Lower lobe of right lung (tissue), 2 donors: Measurements from ENCODE around the gene WASHC4. TPM values are rescaled to one million over a fixed set of nuclear protein-coding genes. Genes with fewer than 3 reads are reported as not detected.

ENCODE experiments used
- ATAC-seq, 2 donors: fragments of 200-7000 bp; cut with Tn5 transposase; one replicate each; pipeline ENCODE4 v1.9.1; 2020 to 2022; ENCODE audit warnings: mild to moderate bottlenecking in 2 of 2, moderate library complexity in 2 of 2
- DNase-seq: peaks from one replicate; pipeline ENCODE4 v3.0.0-alpha.2; 2020
- H3K27ac ChIP-seq: fragments of 200-600 bp; one replicate; pipeline ENCODE4 v1.8.0; 2022
- H3K27me3 ChIP-seq: fragments of 200-600 bp; one replicate; pipeline ENCODE4 v1.8.0; 2022; ENCODE audit warnings: low read depth
- H3K36me3 ChIP-seq: fragments of 200-600 bp; one replicate; pipeline ENCODE4 v1.8.0; 2022; ENCODE audit warnings: mild to moderate bottlenecking
- H3K4me1 ChIP-seq: fragments of 200-600 bp; one replicate; pipeline ENCODE4 v1.8.0; 2022
- H3K4me3 ChIP-seq: fragments of 200-600 bp; one replicate; pipeline ENCODE4 v1.8.0; 2022; ENCODE audit warnings: mild to moderate bottlenecking
- H3K9me3 ChIP-seq: fragments of 200-600 bp; one replicate; pipeline ENCODE4 v1.8.0; 2022
- CTCF ChIP-seq: fragments of 200-600 bp; IDR thresholded peaks from one replicate; pipeline ENCODE4 v1.8.0; 2022; ENCODE audit warnings: antibody characterized with exemption, mild to moderate bottlenecking
- intact Hi-C: fragments of 100-400 bp; cut with DNase I; formaldehyde crosslinking; loops from one replicate; pipeline ENCODE4 v1.11.0; 2022
- total RNA-seq: library from RNA; stranded (reverse); fragmentation: NEBNext Ultra II Directional; extraction: Animal tissue kit (Norgen Biotek cat#: 25700); gene quantifications from one replicate; pipeline ENCODE4 v1.2.1, GENCODE V29; 2021
- donor health status: DM: no; HTN: yes; CAD: no; lungs with severe emphysema.

The WASHC4 gene
- total RNA-seq, 1 donor from 2014 or later, result 68.9 TPM

- intact Hi-C loops, result no loop called here
- no peak for DNase-seq
- ATAC-seq, result no peak
- peaks cover 4% of the 10 kb centered on the region for H3K27me3 ChIP-seq
- no peaks in the 10 kb centered on the region for H3K36me3 ChIP-seq
- no peak overlapping the region for H3K4me3 ChIP-seq
- H3K4me1 ChIP-seq, result no peaks in the 10 kb centered on the region
- no peak overlapping the region for H3K27ac ChIP-seq
- H3K9me3 ChIP-seq, result peaks cover 15% of the 10 kb centered on the region
- TF ChIP-seq CTCF, result no peak
These were observed 8.2 kb upstream of the WASHC4 start for GRCh38 chr12:105099356-105099755.

DNA sequence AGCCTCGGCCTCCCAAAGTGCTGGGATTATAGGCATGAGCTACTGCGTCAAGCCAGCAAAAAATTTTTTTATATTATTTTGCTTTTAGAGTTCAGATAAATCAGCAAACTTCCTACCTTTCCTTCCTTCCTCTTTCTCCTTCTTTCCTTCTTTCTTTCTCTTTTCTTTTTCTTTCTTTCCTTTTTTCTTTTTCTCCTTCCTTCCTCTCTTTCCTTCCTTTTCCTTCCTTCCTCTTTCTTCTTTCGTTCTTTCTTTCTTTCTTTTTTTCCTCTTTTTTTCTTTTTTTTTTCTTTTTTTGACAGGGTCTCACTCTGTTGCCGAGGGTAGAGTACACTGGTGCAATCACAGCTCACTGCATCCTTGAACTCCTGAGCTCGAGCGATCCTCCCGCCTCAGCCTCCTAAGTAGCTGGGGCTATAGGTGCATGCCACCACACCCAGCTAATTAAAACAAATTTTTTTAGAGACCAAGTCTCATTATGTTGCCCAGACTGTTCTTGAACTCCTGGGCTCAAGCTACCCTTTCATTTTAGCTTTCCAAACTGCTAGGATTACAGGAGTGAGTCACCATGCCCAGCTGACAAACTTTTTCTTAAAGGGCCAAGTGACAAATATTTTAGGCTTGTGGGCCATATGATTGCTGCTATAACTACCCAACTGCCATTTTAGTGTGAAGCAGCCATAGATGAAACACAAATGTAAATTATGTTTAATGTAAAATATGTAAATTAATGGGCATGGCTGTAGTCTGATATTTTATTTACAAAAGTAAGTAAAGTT is 7.1 kb upstream of the WASHC4 start:
- ATAC-seq (no peak), DNase-seq (no peak)
- intact Hi-C loops, result no loop called here
- no peaks in the 10 kb centered on the region for H3K4me1 ChIP-seq
- TF ChIP-seq CTCF, result no peak
- no peak overlapping the region for H3K27ac ChIP-seq
- no peaks in the 10 kb centered on the region for H3K36me3 ChIP-seq
- H3K27me3 ChIP-seq, result no peaks in the 10 kb centered on the region
- H3K9me3 ChIP-seq, result peaks cover 5% of the 10 kb centered on the region
- H3K4me3 ChIP-seq, result no peak overlapping the region

- DNase-seq, result no peak
- H3K9me3 ChIP-seq, result no peaks in the 10 kb centered on the region
- no peak overlapping the region for H3K4me3 ChIP-seq
- H3K27ac ChIP-seq, result no peak overlapping the region
- H3K27me3 ChIP-seq, result no peaks in the 10 kb centered on the region
- H3K36me3 ChIP-seq, result no peaks in the 10 kb centered on the region
- TF ChIP-seq CTCF, result no peak
- no peak for ATAC-seq
- intact Hi-C loops, result no loop called here
- no peaks in the 10 kb centered on the region for H3K4me1 ChIP-seq
These were observed 6.5 kb upstream of the WASHC4 start for GRCh38 chr12:105100998-105101397.

- TF ChIP-seq CTCF, result no peak
- Histone ChIP-seq H3K27me3 (no peaks in the 10 kb centered on the region), H3K4me3 (no peak overlapping the region), H3K36me3 (no peaks in the 10 kb centered on the region), H3K4me1 (no peaks in the 10 kb centered on the region), H3K9me3 (no peaks in the 10 kb centered on the region), H3K27ac (no peak overlapping the region)
- no peak for DNase-seq
- no peak for ATAC-seq
- intact Hi-C loops, result no loop called here
These were observed 4.9 kb upstream of the WASHC4 start for GRCh38 chr12:105102673-105103072.

DNA sequence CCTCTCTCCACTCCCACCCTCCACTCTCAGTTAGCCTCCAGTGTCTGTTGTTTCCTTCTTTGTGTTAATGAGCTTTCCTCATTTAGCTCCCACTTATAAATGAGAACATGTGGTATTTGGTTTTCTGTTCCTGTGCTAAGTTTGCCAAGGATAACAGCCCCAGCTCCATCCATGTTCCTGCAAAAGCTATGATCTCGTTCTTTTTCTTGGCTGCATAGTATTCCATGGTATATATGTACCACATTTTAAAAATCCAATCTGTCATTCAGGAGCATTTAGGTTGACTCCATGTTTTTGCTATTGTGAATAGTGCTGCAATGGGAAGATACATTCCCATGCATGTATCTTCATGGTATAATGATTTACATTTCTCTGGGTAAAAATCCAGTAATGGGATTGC is 2.8 kb upstream of the WASHC4 start:
- Histone ChIP-seq H3K36me3 (no peaks in the 10 kb centered on the region), H3K9me3 (no peaks in the 10 kb centered on the region), H3K27me3 (no peaks in the 10 kb centered on the region), H3K4me1 (peaks cover 13% of the 10 kb centered on the region), H3K4me3 (no peak overlapping the region), H3K27ac (no peak overlapping the region)
- intact Hi-C loops, result no loop called here
- no peak for TF ChIP-seq CTCF
- no peak for DNase-seq
- no peak for ATAC-seq
